GM21717 (cell line): ENCODE measurements around the gene KDM2A.

Source experiments
- ATAC-seq: cut with Tn5 transposase; IDR thresholded peaks from one replicate; pipeline ENCODE4 v1.9.1; 2021; ENCODE audit warnings: mild to moderate bottlenecking, moderate library complexity; ENCODE audit not compliant: unreplicated experiment

The KDM2A gene

GRCh38 chr11:67300256-67300755, 181.2 kb downstream of the KDM2A start:
- ATAC-seq: no peak

- no peak for ATAC-seq
Observed at GRCh38 chr11:67300756-67301312, 181.8 kb downstream of the KDM2A start.

- ATAC-seq: no peak
Observed at GRCh38 chr11:67301313-67301921, 182.4 kb downstream of the KDM2A start.

- ATAC-seq: no peak
Observed at GRCh38 chr11:67301951-67302516, 183.0 kb downstream of the KDM2A start.

GRCh38 chr11:67302571-67303131, 183.6 kb downstream of the KDM2A start:
- no peak for ATAC-seq

- no peak for ATAC-seq
Observed at GRCh38 chr11:67303132-67303834, 184.2 kb downstream of the KDM2A start, which contains the start of gene SSH3. Gene SSH3, plus strand, starts transcription at chr11:67303530. Its CDS starts 96 bp downstream, at chr11:67303626.

GRCh38 chr11:67303835-67304411, 184.9 kb downstream of the KDM2A start:
- ATAC-seq: no peak

- ATAC-seq: no peak
Observed at GRCh38 chr11:67304511-67305113, 185.5 kb downstream of the KDM2A start.

GRCh38 chr11:67306769-67307544, 187.9 kb downstream of the KDM2A start:
- no peak for ATAC-seq

- no peak for ATAC-seq
Observed at GRCh38 chr11:67307545-67308001, 188.5 kb downstream of the KDM2A start.
